Heart left ventricle (tissue), 16 donors: ENCODE results near the gene PDCL2. TPM values are rescaled to one million over a fixed set of nuclear protein-coding genes. Genes with fewer than 3 reads are reported as not detected.

ENCODE experiments used
- ATAC-seq, 4 donors: fragments of 200-7000 bp; cut with Tn5 transposase; one replicate each; pipeline ENCODE4 v1.9.1; 2020 to 2022; ENCODE audit warnings: moderate library complexity in 4 of 4, mild to moderate bottlenecking in 3 of 4, moderate number of reproducible peaks in 1 of 4
- DNase-seq, 5 donors: peaks; one replicate each; pipeline ENCODE4 v3.0.0-alpha.2; 2020
- H3K27ac ChIP-seq, 12 donors: fragments of 200-600 bp; sonication (generic) in 4 of 12; one replicate each; pipeline versions ENCODE4 v1.5.0 to v1.8.0; 2016 to 2022; ENCODE audit warnings: mild to moderate bottlenecking in 2 of 12
- H3K27me3 ChIP-seq, 9 donors: fragments of 200-600 bp; sonication (generic) in 2 of 9; one replicate each; pipeline versions ENCODE4 v1.5.1 to v1.8.0; 2016 to 2022; ENCODE audit warnings: mild to moderate bottlenecking in 3 of 9
- H3K36me3 ChIP-seq, 9 donors: fragments of 200-600 bp; sonication (generic) in 2 of 9; one replicate each; pipeline versions ENCODE4 v1.5.0 to v1.8.0; 2018 to 2022; ENCODE audit warnings: mild to moderate bottlenecking in 2 of 9
- H3K4me1 ChIP-seq, 12 donors: fragments of 200-600 bp; sonication (generic) in 4 of 12; one replicate each; pipeline versions ENCODE4 v1.5.0 to v1.8.0; 2016 to 2022; ENCODE audit warnings: mild to moderate bottlenecking in 3 of 12
- H3K4me3 ChIP-seq, 12 donors: fragments of 200-600 bp; sonication (generic) in 4 of 12; one replicate each; pipeline versions ENCODE4 v1.5.0 to v1.8.0; 2017 to 2022; ENCODE audit warnings: mild to moderate bottlenecking in 9 of 12, moderate library complexity in 4 of 12
- H3K9me3 ChIP-seq, 12 donors: fragments of 200-600 bp; sonication (generic) in 4 of 12; one replicate each; pipeline versions ENCODE4 v1.5.0 to v1.8.0; 2016 to 2022; ENCODE audit warnings: mild to moderate bottlenecking in 1 of 12
- CTCF ChIP-seq, 12 donors: fragments of 200-600 bp; sonication (generic) in 4 of 12; IDR thresholded peaks; one replicate each; pipeline versions ENCODE4 v1.5.0 to v1.8.0; 2018 to 2022; ENCODE audit warnings: antibody characterized with exemption in 12 of 12, mild to moderate bottlenecking in 5 of 12
- POLR2A ChIP-seq, 2 donors: fragments of 450-650 bp; IDR thresholded peaks; one replicate each; pipeline ENCODE4 v1.6.1; 2017; ENCODE audit warnings: antibody characterized with exemption in 2 of 2, mild to moderate bottlenecking in 2 of 2, moderate library complexity in 2 of 2
- WGBS, 4 donors: extraction: QIAGEN DNeasy Blood & Tissue Kit in 2 of 4; methylation state at CpG; one replicate each; pipeline versions ENCODE4 v1.1.5 to v1.1.7; 2013 to 2018; 5-methylcytosine and 5-hydroxymethylcytosine counted together
- intact Hi-C, 10 donors: fragments of 100-400 bp; cut with DNase I; formaldehyde crosslinking; loops; one replicate each; pipeline versions ENCODE4 v1.11.1 to v1.14.2; 2022
- polyA plus RNA-seq, 2 donors: library from polyadenylated mRNA; stranded (reverse); fragments of 200-250 nt; gene quantifications; one replicate each; pipeline ENCODE4 v1.2.3, GENCODE V29; 2013
- total RNA-seq, 9 donors: library from RNA; depleted of rRNA in 2 of 9; stranded (reverse); fragments of >200 nt in 2 of 9; fragmentation: NEBNext Ultra II Directional in 3 of 9; extraction: Animal tissue kit (Norgen Biotek cat#: 25700) in 3 of 9; gene quantifications; one replicate each; pipeline versions ENCODE4 v1.1.0 to v1.2.4, GENCODE V29; 2016 to 2023
- donor health status: ischemic (EF 13 %, LVEDD 7.1; RV severe dilation, severe dysfunction).
- donor health status: healthy with polysubstance abuse.
- donor health status: DM: no; HTN: yes; CAD: no.
- donor health status: DM: no; HTN: no; CAD: no.
- donor health status: ischemic (EF 25% LVEDD 6.9; RV normal size, moderate dysfunction).
- donor health status: ischemic (EF 25% LVEDD 5.7; RV mildly dilated, moderate dysfunction).
- donor health status: healthy.
- donor health status: DM: yes; HTN: yes; CAD: no.
- donor health status: ischemic (EF 35%, LVEDD 5.7; RV mildly dilated, moderate dysfunction).
- donor health status: nonischemic (EF 11% LVEDD 7.7; RV severe dilation, severe dysfunction).
- donor health status: DM: yes; HTN: yes; CAD: no.
- donor health status: PGD.
- donor health status: ischemic (EF 29% LVEDD 5.4; RV normal size, mild dysfunction).
- donor health status: nonischemic (EF 23%, LVEDD 6.1; RV moderate dilation, normal function).

Gene PDCL2
- total and polyA plus RNA-seq, 11 donors: not detected

- Histone ChIP-seq H3K4me1 (no peaks in the 10 kb centered on the region), H3K4me3 (no peak overlapping the region), H3K27me3 (no peaks in the 10 kb centered on the region), H3K9me3 (no peaks in the 10 kb centered on the region), H3K36me3 (no peaks in the 10 kb centered on the region), H3K27ac (no peak overlapping the region)
- 64 to 75% (median 73%) methylated on average over 3 of the region's 3 CpGs for WGBS, 4 donors
- DNase-seq (no peak), ATAC-seq (no peak)
- intact Hi-C loops: no loop called here
- TF ChIP-seq POLR2A (IDR thresholded peaks at IDR 0.05) (no peak), CTCF (IDR thresholded peaks at IDR 0.05) (no peak)
These were observed 20.3 kb upstream of the PDCL2 start for GRCh38 chr4:55612341-55612740.

GRCh38 chr4:55611358-55612059, 19.5 kb upstream of the PDCL2 start:
- no peaks in the 10 kb centered on the region for H3K9me3 ChIP-seq
- ATAC-seq: no peak

GRCh38 chr4:55610381-55610780, 18.3 kb upstream of the PDCL2 start:
- ATAC-seq: no peak
- no peak for DNase-seq
- H3K4me3 ChIP-seq: no peak overlapping the region
- H3K4me1 ChIP-seq: no peaks in the 10 kb centered on the region
- no peaks in the 10 kb centered on the region for H3K36me3 ChIP-seq
- intact Hi-C loops: no loop called here
- TF ChIP-seq CTCF (IDR thresholded peaks at IDR 0.05) (no peak), POLR2A (IDR thresholded peaks at IDR 0.05) (no peak)
- no peaks in the 10 kb centered on the region for H3K9me3 ChIP-seq
- no peak overlapping the region for H3K27ac ChIP-seq
- 92 to 98% (median 94%) methylated on average over 2 of the region's 2 CpGs for WGBS, 4 donors
- no peaks in the 10 kb centered on the region for H3K27me3 ChIP-seq

More at GRCh38 chr4:55611358-55612059, 19.5 kb upstream of the PDCL2 start:
- no peaks in the 10 kb centered on the region for H3K36me3 ChIP-seq
- DNase-seq: no peak
- 94 to 98% (median 96%) methylated on average over 3 of the region's 3 CpGs for WGBS, 4 donors
- no peak for TF ChIP-seq POLR2A (IDR thresholded peaks at IDR 0.05)
- TF ChIP-seq CTCF (IDR thresholded peaks at IDR 0.05): no peak
- no peaks in the 10 kb centered on the region for H3K4me1 ChIP-seq
- H3K27me3 ChIP-seq: no peaks in the 10 kb centered on the region
- H3K4me3 ChIP-seq: no peak overlapping the region
- H3K27ac ChIP-seq: no peak overlapping the region
- intact Hi-C loops: no loop called here

GRCh38 chr4:55609393-55609866, 17.4 kb upstream of the PDCL2 start:
- no peak overlapping the region for H3K4me3 ChIP-seq
- H3K36me3 ChIP-seq: no peaks in the 10 kb centered on the region
- ATAC-seq (no peak), DNase-seq (no peak)
- H3K4me1 ChIP-seq: no peaks in the 10 kb centered on the region
- H3K27me3 ChIP-seq: no peaks in the 10 kb centered on the region
- TF ChIP-seq CTCF (IDR thresholded peaks at IDR 0.05) (no peak), POLR2A (IDR thresholded peaks at IDR 0.05) (no peak)
- intact Hi-C loops: no loop called here
- no peak overlapping the region for H3K27ac ChIP-seq
- H3K9me3 ChIP-seq: no peaks in the 10 kb centered on the region
- 74 to 79% (median 78%) methylated on average over 6 of the region's 6 CpGs for WGBS, 4 donors
